NCI-H2081 (cell line): ENCODE measurements around the gene KLHDC4.
"Not testable (repeated sequence)": the region's sequence is repeated elsewhere in the genome, so short reads cannot be mapped to it uniquely, and the experiment has no call there.

ENCODE experiments used
- DNase-seq, 2 experiments: peaks; one replicate each; lab custom pipeline; 2025; lab: John Stamatoyannopoulos, UW

Gene KLHDC4

GRCh38 chr16:87684106-87684677 is 81.6 kb downstream of the KLHDC4 start:
- no peak for DNase-seq

GRCh38 chr16:87682852-87683399 is 82.9 kb downstream of the KLHDC4 start:
- DNase-seq, result no peak

GRCh38 chr16:87681981-87682570 is 83.7 kb downstream of the KLHDC4 start:
- no peak for DNase-seq

- DNase-seq, result not testable (repeated sequence)
Observed at GRCh38 chr16:87681051-87681602, 84.7 kb downstream of the KLHDC4 start.

- DNase-seq, result no peak
Observed at GRCh38 chr16:87680272-87680644, 85.5 kb downstream of the KLHDC4 start.

- no peak for DNase-seq
Observed at GRCh38 chr16:87679593-87680271, 86.1 kb downstream of the KLHDC4 start.

GRCh38 chr16:87678618-87679017 is 87.2 kb downstream of the KLHDC4 start:
- DNase-seq, result no peak

GRCh38 chr16:87677830-87678229 is 88.0 kb downstream of the KLHDC4 start:
- no peak for DNase-seq

- DNase-seq, result no peak
Observed at GRCh38 chr16:87675111-87675719, 90.6 kb downstream of the KLHDC4 start.

- no peak for DNase-seq
Observed at GRCh38 chr16:87674419-87674818, 91.4 kb downstream of the KLHDC4 start.

GRCh38 chr16:87671715-87672270 is 94.0 kb downstream of the KLHDC4 start:
- DNase-seq, result no peak

- no peak for DNase-seq
Observed at GRCh38 chr16:87671221-87671620, 94.6 kb downstream of the KLHDC4 start.

- DNase-seq, result no peak
Observed at GRCh38 chr16:87669672-87670071, 96.1 kb downstream of the KLHDC4 start.

- DNase-seq, result no peak
Observed at GRCh38 chr16:87667946-87668345, 97.8 kb downstream of the KLHDC4 start.

GRCh38 chr16:87667443-87667842 is 98.3 kb downstream of the KLHDC4 start:
- DNase-seq, result no peak

- no peak for DNase-seq
Observed at GRCh38 chr16:87666919-87667318, 98.9 kb downstream of the KLHDC4 start.

- DNase-seq, result no peak
Observed at GRCh38 chr16:87665193-87665592, 100.6 kb downstream of the KLHDC4 start.

- no peak for DNase-seq
Observed at GRCh38 chr16:87664792-87665191, 101.0 kb downstream of the KLHDC4 start.

- no peak for DNase-seq
Observed at GRCh38 chr16:87662254-87663204, 103.3 kb downstream of the KLHDC4 start.

- no peak for DNase-seq
Observed at GRCh38 chr16:87661561-87661960, 104.2 kb downstream of the KLHDC4 start.
